Brain pericyte (primary cell): Measurements from ENCODE around the gene MGMT.

Experiments
- DNase-seq: peaks from one replicate; pipeline ENCODE4 v3.0.0-alpha.2; 2012; ENCODE audit warnings: low read depth, low spot score

The MGMT gene

GRCh38 chr10:129583831-129584230 lies 116.8 kb downstream of the MGMT start:
- DNase-seq, result no peak

- DNase-seq, result no peak
Measured at GRCh38 chr10:129586898-129587443, 119.9 kb downstream of the MGMT start.

GRCh38 chr10:129589546-129589945 lies 122.5 kb downstream of the MGMT start:
- DNase-seq, result no peak

- no peak for DNase-seq
Measured at GRCh38 chr10:129593953-129594352, 126.9 kb downstream of the MGMT start.

- DNase-seq, result no peak
Measured at GRCh38 chr10:129594811-129595210, 127.8 kb downstream of the MGMT start.

GRCh38 chr10:129598413-129598812 lies 131.4 kb downstream of the MGMT start:
- no peak for DNase-seq

GRCh38 chr10:129599160-129599559 lies 132.1 kb downstream of the MGMT start:
- DNase-seq, result no peak

- no peak for DNase-seq
Measured at GRCh38 chr10:129601737-129602136, 134.7 kb downstream of the MGMT start.

GRCh38 chr10:129602938-129603535 lies 136.0 kb downstream of the MGMT start:
- DNase-seq, result no peak

GRCh38 chr10:129604333-129605032 lies 137.4 kb downstream of the MGMT start:
- no peak for DNase-seq

- DNase-seq, result no peak
Measured at GRCh38 chr10:129605266-129605985, 138.4 kb downstream of the MGMT start.

- DNase-seq, result no peak
Measured at GRCh38 chr10:129605986-129606518, 139.0 kb downstream of the MGMT start.

- DNase-seq, result no peak
Measured at GRCh38 chr10:129607607-129608109, 140.6 kb downstream of the MGMT start.

GRCh38 chr10:129608653-129609052 lies 141.6 kb downstream of the MGMT start:
- no peak for DNase-seq

- no peak for DNase-seq
Measured at GRCh38 chr10:129609551-129609950, 142.5 kb downstream of the MGMT start.

- no peak for DNase-seq
Measured at GRCh38 chr10:129612481-129613109, 145.6 kb downstream of the MGMT start.

- DNase-seq, result no peak
Measured at GRCh38 chr10:129613377-129613980, 146.4 kb downstream of the MGMT start.

GRCh38 chr10:129614341-129614740 lies 147.3 kb downstream of the MGMT start:
- DNase-seq, result no peak

- DNase-seq, result no peak
Measured at GRCh38 chr10:129615381-129615780, 148.3 kb downstream of the MGMT start.

- DNase-seq, result no peak
Measured at GRCh38 chr10:129615921-129616525, 149.0 kb downstream of the MGMT start.

- DNase-seq, result no peak
Measured at GRCh38 chr10:129617768-129618167, 150.7 kb downstream of the MGMT start.
